GM12878 (cell line): ENCODE measurements around the gene SNN. TPM values are rescaled to one million over a fixed set of nuclear protein-coding genes. Genes with fewer than 3 reads are reported as not detected.

ENCODE experiments used
- ATAC-seq: fragments of 200-7000 bp; cut with Tn5 transposase; 3 replicates; pipeline ENCODE4 v1.9.1; 2020; ENCODE audit warnings: mild to moderate bottlenecking, moderate library complexity
- BruUV-seq: library from RNA; stranded (reverse); fragments of 400-500 nt; replicated peaks from 2 replicates; lab custom pipeline; 2021; lab: Mats Ljungman, UMichigan
- CTCF ChIA-PET: fragments of 300-600 bp; sonication (Branson Sonifier 250); formaldehyde crosslinking; extraction: SDS; loops from one replicate; lab custom pipeline; 2021; ENCODE audit warnings: inconsistent platforms; lab: Yijun Ruan, JAX
- POLR2A ChIA-PET: fragments of 350-600 bp; formaldehyde crosslinking; extraction: SDS; loops from one replicate; lab custom pipeline; 2021; ENCODE audit warnings: inconsistent platforms; lab: Charles Lee
- RAD21 ChIA-PET: fragments of 300-600 bp; sonication (Branson Sonifier 250); formaldehyde crosslinking; loops from one replicate; lab custom pipeline; 2023; ENCODE audit warnings: antibody characterized with exemption; ENCODE audit not compliant: unreplicated experiment; lab: Charles Lee
- SMC1A ChIA-PET: fragments of 300-600 bp; sonication (Branson Sonifier 250); formaldehyde crosslinking; loops from one replicate; lab custom pipeline; 2023; ENCODE audit not compliant: unreplicated experiment, uncharacterized antibody; lab: Charles Lee
- DNase-seq: peaks from one replicate; pipeline ENCODE4 v3.0.0-alpha.2; 2011; ENCODE audit warnings: low read depth, low spot score
- FAIRE-seq: peaks from 3 replicates; lab custom pipeline; 2011; peaks lifted over from hg19 to GRCh38; lab: Jason Lieb, UNC
- H2AFZ ChIP-seq: 2 replicates; pipeline ENCODE4 v1.6.0; 2011; ENCODE audit warnings: low read depth, low read length, control low read depth; ENCODE audit not compliant: control insufficient read depth
- H3K27ac ChIP-seq: 2 replicates; pipeline ENCODE4 v1.5.1; 2011; ENCODE audit warnings: control low read depth; ENCODE audit not compliant: control insufficient read depth, insufficient read depth
- H3K27me3 ChIP-seq, 2 experiments: replicated peaks in 1 of 2; 2 replicates each; pipeline versions ENCODE4 v1.6.0 to v1.6.1; 2011; ENCODE audit warnings: low read length in 1 of 2; ENCODE audit not compliant: control insufficient read depth in 2 of 2, insufficient read depth in 2 of 2
- H3K36me3 ChIP-seq, 2 experiments: 2 replicates each; pipeline ENCODE4 v1.5.1; 2011; ENCODE audit warnings: low read length in 1 of 2; ENCODE audit not compliant: control insufficient read depth in 2 of 2, insufficient read depth in 2 of 2
- H3K4me1 ChIP-seq: 2 replicates; pipeline ENCODE4 v1.6.1; 2011; ENCODE audit warnings: mild to moderate bottlenecking, low read length, moderate library complexity, mixed read lengths; ENCODE audit not compliant: control insufficient read depth, insufficient read depth
- H3K4me2 ChIP-seq: 2 replicates; pipeline ENCODE4 v1.6.0; 2011; ENCODE audit warnings: control low read depth; ENCODE audit not compliant: control insufficient read depth, insufficient read depth
- H3K4me3 ChIP-seq: fragments of 200-600 bp; sonication (generic); 2 replicates; pipeline ENCODE4 v1.5.1; 2016
- H3K79me2 ChIP-seq: 2 replicates; pipeline ENCODE4 v1.6.0; 2011; ENCODE audit warnings: low read length; ENCODE audit not compliant: control insufficient read depth, insufficient read depth
- H3K9ac ChIP-seq: 2 replicates; pipeline ENCODE4 v1.8.0; 2011; ENCODE audit warnings: low read length, control low read depth, mixed read lengths; ENCODE audit not compliant: control insufficient read depth, insufficient read depth
- H3K9me3 ChIP-seq: replicated peaks from 3 replicates; pipeline ENCODE4 v1.5.1; 2011; ENCODE audit warnings: mild to moderate bottlenecking, low read length; ENCODE audit not compliant: control insufficient read depth, insufficient read depth
- H4K20me1 ChIP-seq: 2 replicates; pipeline ENCODE4 v1.6.0; 2011; ENCODE audit not compliant: control insufficient read depth, insufficient read depth
- BCL11A ChIP-seq: IDR thresholded peaks from 2 replicates; pipeline ENCODE4 v1.6.1; 2011; ENCODE audit warnings: low read depth, low read length
- BRCA1 ChIP-seq: IDR thresholded peaks from 2 replicates; pipeline ENCODE4 v1.6.1; 2011; ENCODE audit warnings: low read depth, low read length, improper control_type of control experiment
- EP300 ChIP-seq, 2 experiments: fragments of 150-350 bp in 1 of 2; IDR thresholded peaks; 2 replicates each; pipeline ENCODE4 v1.6.1; 2011 to 2012; ENCODE audit warnings: low read depth in 2 of 2, low read length in 2 of 2, borderline replicate concordance in 1 of 2, improper control_type of control experiment in 1 of 2, inconsistent platforms in 1 of 2; ENCODE audit not compliant: control insufficient read depth in 1 of 2
- GATAD2B ChIP-seq: fragments of 450-650 bp; conservative IDR thresholded peaks from 2 replicates; pipeline ENCODE4 v1.6.1; 2017; ENCODE audit warnings: low read depth, mild to moderate bottlenecking, moderate library complexity
- HCFC1 ChIP-seq: fragments of 150-350 bp; IDR thresholded peaks from 2 replicates; pipeline ENCODE4 v1.6.1; 2014; ENCODE audit warnings: low read length
- HDAC2 ChIP-seq: fragments of 200-600 bp; sonication (generic); IDR thresholded peaks from 2 replicates; pipeline ENCODE4 v1.6.1; 2017
- NFXL1 ChIP-seq: fragments of 450-650 bp; IDR thresholded peaks from 2 replicates; pipeline ENCODE4 v1.6.1; 2017; ENCODE audit warnings: antibody characterized with exemption, mild to moderate bottlenecking, borderline replicate concordance
- NR2F1 ChIP-seq: fragments of 450-650 bp; conservative IDR thresholded peaks from 2 replicates; pipeline ENCODE4 v1.6.1; 2017; ENCODE audit warnings: mild to moderate bottlenecking
- POLR2A ChIP-seq: IDR thresholded peaks from 2 replicates; pipeline ENCODE4 v1.6.1; 2011; ENCODE audit warnings: low read depth, mild to moderate bottlenecking, low read length
- RAD21 ChIP-seq: IDR thresholded peaks from 2 replicates; pipeline ENCODE4 v1.6.1; 2011; ENCODE audit warnings: mild to moderate bottlenecking, low read depth, low read length, moderate library complexity; ENCODE audit not compliant: insufficient read depth
- RELA ChIP-seq: fragments of 450-650 bp; IDR thresholded peaks from 2 replicates; pipeline ENCODE4 v1.8.0; 2014; ENCODE audit warnings: borderline replicate concordance; ENCODE audit not compliant: partially characterized antibody
- WGBS: methylation state at CpG from one replicate; pipeline ENCODE4 v1.1.6; 2016; ENCODE audit warnings: low lambda C conversion rate; ENCODE audit not compliant: insufficient replicate concordance, insufficient coverage; ENCODE audit errors: missing lambda C conversion rate; 5-methylcytosine and 5-hydroxymethylcytosine counted together
- in situ Hi-C: fragments of 300-500 bp; cut with MboI; formaldehyde crosslinking; loops from 9 replicates; pipeline ENCODE4 v1.14.3; 2018; ENCODE audit warnings: mixed read lengths
- intact Hi-C: fragments of 100-400 bp; cut with micrococcal nuclease; formaldehyde crosslinking; loops from one replicate; pipeline ENCODE4 v1.14.2; 2022; ENCODE audit not compliant: unreplicated experiment
- polyA plus RNA-seq, 11 experiments: library from polyadenylated mRNA; depleted of rRNA in 4 of 11; unstranded in 6 of 11; stranded (reverse) in 5 of 11; fragments of >200 nt; fragmentation: Nextera tagmentation in 4 of 11; fragmentation: Illumina TruSeq in 1 of 11; extraction: Ambion mirVana in 4 of 11; extraction: Trizol in 1 of 11; gene quantifications; 1 replicate in 1 of 11; 2 replicates in 10 of 11; pipeline versions ENCODE4 v1.2.1 to v1.2.3, GENCODE V29; 2011 to 2016; ENCODE audit warnings: inconsistent platforms in 2 of 11, missing spikeins in 2 of 11, low read depth in 1 of 11
- total RNA-seq, 4 experiments: library from RNA; depleted of rRNA in 3 of 4; stranded (reverse); fragments of >200 nt in 3 of 4; fragmentation: Illumina TruSeq in 1 of 4; extraction: Trizol in 1 of 4; gene quantifications; 2 replicates each; pipeline versions ENCODE4 v1.2.1 to v1.2.3, GENCODE V29; 2013 to 2021
- TF ChIP-seq, protein P1 (sequence below): fragments of 450-650 bp; IDR thresholded peaks from 2 replicates; pipeline ENCODE4 v1.6.1; 2017; ENCODE audit warnings: mild to moderate bottlenecking, low read depth, inconsistent platforms; ENCODE audit not compliant: poor library complexity, severe bottlenecking
- TF ChIP-seq, protein P2 (sequence below): fragments of 450-650 bp; conservative IDR thresholded peaks from 2 replicates; pipeline ENCODE4 v1.6.1; 2017; ENCODE audit warnings: mild to moderate bottlenecking, moderate library complexity
- TF ChIP-seq, protein P3 (sequence below): fragments of 450-650 bp; IDR thresholded peaks from 2 replicates; pipeline ENCODE4 v1.6.1; 2016; ENCODE audit warnings: mild to moderate bottlenecking

The SNN gene
- total and polyA plus RNA-seq, 10 of the 15 experiments (the other 5 are each of a cell fraction or from before 2014, with no cell fraction given), result 2.2 to 43.4 (median 27.8) TPM

DNA sequence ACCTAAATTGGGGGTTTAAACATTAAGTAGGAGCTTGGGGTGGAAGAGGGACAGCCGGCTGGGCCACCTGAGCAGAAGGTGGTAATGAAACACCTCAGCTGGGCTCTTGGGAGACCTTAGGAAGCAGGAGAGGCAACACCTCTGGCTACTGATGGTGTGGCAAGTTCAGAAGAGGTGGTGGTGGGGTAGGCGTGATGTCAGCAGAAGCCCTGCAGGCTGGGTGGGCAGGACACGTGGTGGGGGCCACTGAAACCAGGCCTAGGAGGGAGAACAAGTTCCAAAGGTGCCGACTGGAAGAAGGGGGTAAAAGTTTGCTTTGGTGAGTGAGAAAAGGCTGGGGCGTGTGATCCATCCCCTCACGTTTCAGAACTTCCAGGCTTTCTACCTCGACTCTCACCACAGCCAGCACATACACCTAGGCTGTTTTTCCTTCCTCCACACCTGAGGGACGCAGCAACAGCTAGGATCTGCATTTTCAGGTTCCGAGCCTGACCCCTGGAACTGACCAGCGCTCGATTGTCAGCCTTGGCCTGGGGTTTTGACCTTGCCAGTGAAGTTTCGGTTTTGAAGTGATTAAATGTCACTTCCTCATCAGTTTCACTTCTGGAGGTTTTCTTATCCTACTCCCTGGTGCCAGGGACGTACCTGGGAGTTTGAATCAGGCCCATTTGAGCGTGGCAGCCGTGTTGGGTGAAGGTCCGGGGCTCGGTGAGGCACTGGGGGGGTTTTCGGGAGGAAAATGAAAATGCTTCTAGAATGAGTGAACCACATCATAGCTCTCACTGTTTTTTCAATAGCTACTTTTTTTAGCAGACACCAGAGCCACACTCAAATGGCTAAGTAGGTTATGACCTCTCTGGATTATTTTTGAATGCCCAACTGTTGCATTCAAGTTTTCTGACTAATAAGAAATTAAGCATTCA, 10.0 kb downstream of the SNN start:
- ChIA-PET RAD21 (interaction anchor here (0.6 to 4.1 kb wide), 9 partner anchors 9 to 727 kb away, joined by 3 to 34 read pairs (median 4); partner anchors contain the start of genes SNN and ZC3H7A), CTCF (interaction anchor here (0.6 to 5.2 kb wide), 8 partner anchors 9 to 146 kb away, joined by 3 to 34 read pairs (median 6); no protein-coding TSS in a partner anchor), POLR2A (interaction anchor here (0.5 to 7.9 kb wide), 9 partner anchors 8 to 811 kb away, joined by 3 to 75 read pairs (median 6); partner anchors contain the start of genes SNN, TXNDC11 and ZC3H7A), SMC1A (interaction anchor here (0.6 to 6.8 kb wide), 21 partner anchors 10 to 369 kb away, joined by 3 to 46 read pairs (median 3); partner anchors contain the start of gene SNN)
- H3K27ac ChIP-seq, result peak overlapping the region; percentile 57
- H3K27me3 ChIP-seq, result no peaks in the 10 kb centered on the region
- peak overlapping the region; percentile 37; the same call in 1 of the 2 replicates for H3K4me3 ChIP-seq
- peak; percentile 57 for ATAC-seq
- peak; percentile 13 for FAIRE-seq
- DNase-seq, result peak; percentile 61
- in situ Hi-C loops (no loop called here), intact Hi-C loops (no loop called here)
- H3K36me3 ChIP-seq, result peaks cover 35 to 36% of the 10 kb centered on the region in 2 experiments
- 13% methylated on average over 18 of the region's 18 CpGs for WGBS
- peaks cover 28% of the 10 kb centered on the region for H3K79me2 ChIP-seq
- H3K4me1 ChIP-seq, result peaks cover 69% of the 10 kb centered on the region
- BruUV-seq, result no TSS peak
- H3K9ac ChIP-seq, result no peak overlapping the region
- no peaks in the 10 kb centered on the region for H3K9me3 ChIP-seq
- no peak overlapping the region for H2AFZ ChIP-seq
- peaks cover 6% of the 10 kb centered on the region; the same call in 1 of the 2 replicates for H4K20me1 ChIP-seq
- peak overlapping the region; percentile 75 for H3K4me2 ChIP-seq
- TF ChIP-seq EP300 (IDR thresholded peaks at IDR 0.05; ENCODE audit: borderline replicate concordance in 1 of 2, control insufficient read depth in 1 of 2, low read depth in 2 of 2, low read length in 2 of 2) (peak; percentile 8 to 54; a peak in 1 of 4 replicates), GATAD2B (peak; percentile 70), NR2F1 (peak; percentile 97), HCFC1 (no peak), RELA (no peak), BCL11A (peak; percentile 5; the same call in 1 of the 2 replicates), BRCA1 (no peak), RAD21 (no peak), NFXL1 (no peak), POLR2A (peak; percentile 61; the same call in 1 of the 2 replicates), HDAC2 (no peak)
- TF ChIP-seq, protein P1, sequence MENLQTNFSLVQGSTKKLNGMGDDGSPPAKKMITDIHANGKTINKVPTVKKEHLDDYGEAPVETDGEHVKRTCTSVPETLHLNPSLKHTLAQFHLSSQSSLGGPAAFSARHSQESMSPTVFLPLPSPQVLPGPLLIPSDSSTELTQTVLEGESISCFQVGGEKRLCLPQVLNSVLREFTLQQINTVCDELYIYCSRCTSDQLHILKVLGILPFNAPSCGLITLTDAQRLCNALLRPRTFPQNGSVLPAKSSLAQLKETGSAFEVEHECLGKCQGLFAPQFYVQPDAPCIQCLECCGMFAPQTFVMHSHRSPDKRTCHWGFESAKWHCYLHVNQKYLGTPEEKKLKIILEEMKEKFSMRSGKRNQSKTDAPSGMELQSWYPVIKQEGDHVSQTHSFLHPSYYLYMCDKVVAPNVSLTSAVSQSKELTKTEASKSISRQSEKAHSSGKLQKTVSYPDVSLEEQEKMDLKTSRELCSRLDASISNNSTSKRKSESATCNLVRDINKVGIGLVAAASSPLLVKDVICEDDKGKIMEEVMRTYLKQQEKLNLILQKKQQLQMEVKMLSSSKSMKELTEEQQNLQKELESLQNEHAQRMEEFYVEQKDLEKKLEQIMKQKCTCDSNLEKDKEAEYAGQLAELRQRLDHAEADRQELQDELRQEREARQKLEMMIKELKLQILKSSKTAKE, result peak; percentile 75
- TF ChIP-seq, protein P2, sequence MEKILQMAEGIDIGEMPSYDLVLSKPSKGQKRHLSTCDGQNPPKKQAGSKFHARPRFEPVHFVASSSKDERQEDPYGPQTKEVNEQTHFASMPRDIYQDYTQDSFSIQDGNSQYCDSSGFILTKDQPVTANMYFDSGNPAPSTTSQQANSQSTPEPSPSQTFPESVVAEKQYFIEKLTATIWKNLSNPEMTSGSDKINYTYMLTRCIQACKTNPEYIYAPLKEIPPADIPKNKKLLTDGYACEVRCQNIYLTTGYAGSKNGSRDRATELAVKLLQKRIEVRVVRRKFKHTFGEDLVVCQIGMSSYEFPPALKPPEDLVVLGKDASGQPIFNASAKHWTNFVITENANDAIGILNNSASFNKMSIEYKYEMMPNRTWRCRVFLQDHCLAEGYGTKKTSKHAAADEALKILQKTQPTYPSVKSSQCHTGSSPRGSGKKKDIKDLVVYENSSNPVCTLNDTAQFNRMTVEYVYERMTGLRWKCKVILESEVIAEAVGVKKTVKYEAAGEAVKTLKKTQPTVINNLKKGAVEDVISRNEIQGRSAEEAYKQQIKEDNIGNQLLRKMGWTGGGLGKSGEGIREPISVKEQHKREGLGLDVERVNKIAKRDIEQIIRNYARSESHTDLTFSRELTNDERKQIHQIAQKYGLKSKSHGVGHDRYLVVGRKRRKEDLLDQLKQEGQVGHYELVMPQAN, result no peak
- TF ChIP-seq, protein P3, sequence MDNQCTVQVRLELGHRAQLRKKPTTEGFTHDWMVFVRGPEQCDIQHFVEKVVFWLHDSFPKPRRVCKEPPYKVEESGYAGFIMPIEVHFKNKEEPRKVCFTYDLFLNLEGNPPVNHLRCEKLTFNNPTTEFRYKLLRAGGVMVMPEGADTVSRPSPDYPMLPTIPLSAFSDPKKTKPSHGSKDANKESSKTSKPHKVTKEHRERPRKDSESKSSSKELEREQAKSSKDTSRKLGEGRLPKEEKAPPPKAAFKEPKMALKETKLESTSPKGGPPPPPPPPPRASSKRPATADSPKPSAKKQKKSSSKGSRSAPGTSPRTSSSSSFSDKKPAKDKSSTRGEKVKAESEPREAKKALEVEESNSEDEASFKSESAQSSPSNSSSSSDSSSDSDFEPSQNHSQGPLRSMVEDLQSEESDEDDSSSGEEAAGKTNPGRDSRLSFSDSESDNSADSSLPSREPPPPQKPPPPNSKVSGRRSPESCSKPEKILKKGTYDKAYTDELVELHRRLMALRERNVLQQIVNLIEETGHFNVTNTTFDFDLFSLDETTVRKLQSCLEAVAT, result no peak
